Right lobe of liver (tissue), 4 donors: ENCODE data around the gene OPN5.

Experiments used
- CTCF ChIP-seq, 4 donors: fragments of 200-600 bp in 3 of 4; fragments of 450-650 bp in 1 of 4; IDR thresholded peaks; one replicate each; pipeline versions ENCODE4 v1.5.1 to v1.8.0; 2016 to 2022; ENCODE audit warnings: antibody characterized with exemption in 4 of 4, mild to moderate bottlenecking in 2 of 4
- POLR2A ChIP-seq: fragments of 450-650 bp; IDR thresholded peaks from one replicate; pipeline ENCODE4 v1.6.1; 2017; ENCODE audit warnings: antibody characterized with exemption, mild to moderate bottlenecking
- donor health status: DM: no; HTN: no; CAD: no.
- donor health status: DM: no; HTN: no; CAD: no.
- donor health status: DM: no; HTN: yes; CAD: no.

GRCh38 chr6:47752801-47753200, 29.0 kb upstream of the OPN5 start:
- TF ChIP-seq CTCF (IDR thresholded peaks at IDR 0.05), result no peak
- TF ChIP-seq POLR2A, result no peak
